ENCODE data around the gene PCDHGC3.
A peak's percentile ranks its signal among the peaks of the same experiment; 100 is the strongest.
"Not testable (repeated sequence)": the region's sequence is repeated elsewhere in the genome, so short reads cannot be mapped to it uniquely, and the experiment has no call there.

PCDHGC3 gene

DNA sequence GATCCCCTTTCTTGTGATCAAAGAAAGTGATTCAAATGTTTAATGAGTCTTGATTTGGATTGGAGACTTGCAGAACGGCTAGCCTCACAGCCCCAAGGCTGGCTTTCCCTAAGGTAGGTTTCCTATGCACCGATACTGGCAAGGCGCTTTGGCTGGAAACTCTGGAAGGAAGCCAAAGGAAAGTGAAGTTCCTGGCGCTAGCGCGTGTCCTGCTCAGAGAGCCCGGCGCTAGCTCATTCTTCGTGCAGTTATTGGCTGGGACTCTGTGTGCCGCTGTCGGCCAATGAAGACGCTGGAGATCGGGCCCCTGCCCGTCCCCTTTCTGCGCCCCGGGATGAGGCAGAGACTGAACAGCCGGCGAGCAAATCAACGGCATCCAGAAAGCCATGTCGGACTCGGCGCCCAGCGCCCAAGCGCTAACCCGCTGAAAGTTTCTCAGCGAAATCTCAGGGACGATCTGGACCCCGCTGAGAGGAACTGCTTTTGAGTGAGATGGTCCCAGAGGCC is at the start of gene PCDHGC3:
Gene PCDHGC3 (plus strand): TSS at position 342 of the 507 bp plus-strand sequence. CDS start 151 bp downstream, at position 493.
- peak; percentile 51 for DNase-seq

DNA sequence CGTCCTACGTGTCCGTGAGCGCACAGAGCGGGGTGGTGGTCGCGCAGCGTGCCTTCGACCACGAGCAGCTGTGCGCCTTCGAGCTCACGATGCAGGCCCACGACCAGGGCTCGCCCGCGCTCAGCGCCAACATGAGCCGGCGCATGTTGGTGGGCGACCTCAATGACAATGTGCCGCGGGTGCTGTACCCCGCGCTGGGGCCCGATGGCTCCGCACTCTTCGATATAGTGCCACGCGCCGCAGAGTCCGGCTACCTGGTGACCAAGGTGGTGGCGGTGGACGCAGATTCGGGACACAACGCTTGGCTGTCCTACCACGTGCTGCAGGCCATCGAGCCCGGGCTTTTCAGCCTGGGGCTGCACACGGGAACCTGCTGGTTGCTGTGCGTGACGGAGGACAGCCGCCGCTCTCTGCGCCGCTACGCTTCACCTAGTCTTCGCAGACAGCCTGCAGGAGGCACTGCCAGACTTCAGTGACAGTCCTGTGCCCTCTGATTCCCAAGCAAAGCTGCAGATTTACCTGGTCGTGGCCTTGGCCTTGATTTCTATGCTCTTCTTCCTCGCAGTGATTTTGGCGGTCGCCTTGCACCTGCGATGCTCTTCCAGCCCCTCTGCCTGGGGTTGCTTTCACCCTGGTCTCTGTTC is 47.9 kb upstream of the PCDHGC3 start:
- DNase-seq = no peak

DNA sequence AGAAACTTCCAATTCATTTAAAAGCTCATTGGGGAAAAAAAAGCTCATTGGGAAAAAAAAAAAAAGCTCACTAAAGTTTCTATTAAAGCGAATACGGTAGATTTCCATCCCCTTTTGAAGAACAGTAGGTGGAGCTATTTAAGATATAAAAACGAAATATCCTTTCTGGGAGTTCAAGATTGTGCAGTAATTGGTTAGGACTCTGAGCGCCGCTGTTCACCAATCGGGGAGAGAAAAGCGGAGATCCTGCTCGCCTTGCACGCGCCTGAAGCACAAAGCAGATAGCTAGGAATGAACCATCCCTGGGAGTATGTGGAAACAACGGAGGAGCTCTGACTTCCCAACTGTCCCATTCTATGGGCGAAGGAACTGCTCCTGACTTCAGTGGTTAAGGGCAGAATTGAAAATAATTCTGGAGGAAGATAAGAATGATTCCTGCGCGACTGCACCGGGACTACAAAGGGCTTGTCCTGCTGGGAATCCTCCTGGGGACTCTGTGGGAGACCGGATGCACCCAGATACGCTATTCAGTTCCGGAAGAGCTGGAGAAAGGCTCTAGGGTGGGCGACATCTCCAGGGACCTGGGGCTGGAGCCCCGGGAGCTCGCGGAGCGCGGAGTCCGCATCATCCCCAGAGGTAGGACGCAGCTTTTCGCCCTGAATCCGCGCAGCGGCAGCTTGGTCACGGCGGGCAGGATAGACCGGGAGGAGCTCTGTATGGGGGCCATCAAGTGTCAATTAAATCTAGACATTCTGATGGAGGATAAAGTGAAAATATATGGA is 45.2 kb upstream of the PCDHGC3 start, which contains the start of gene PCDHGA12:
Gene PCDHGA12 (plus strand): TSS at position 176 of the 782 bp plus-strand sequence. CDS start 253 bp downstream, at position 429.
- peak; percentile 22 for DNase-seq

DNA sequence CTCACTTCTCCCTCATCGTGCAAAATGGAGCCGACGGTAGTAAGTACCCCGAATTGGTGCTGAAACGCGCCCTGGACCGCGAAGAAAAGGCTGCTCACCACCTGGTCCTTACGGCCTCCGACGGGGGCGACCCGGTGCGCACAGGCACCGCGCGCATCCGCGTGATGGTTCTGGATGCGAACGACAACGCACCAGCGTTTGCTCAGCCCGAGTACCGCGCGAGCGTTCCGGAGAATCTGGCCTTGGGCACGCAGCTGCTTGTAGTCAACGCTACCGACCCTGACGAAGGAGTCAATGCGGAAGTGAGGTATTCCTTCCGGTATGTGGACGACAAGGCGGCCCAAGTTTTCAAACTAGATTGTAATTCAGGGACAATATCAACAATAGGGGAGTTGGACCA is 44.5 kb upstream of the PCDHGC3 start:
- no peak for DNase-seq

DNA sequence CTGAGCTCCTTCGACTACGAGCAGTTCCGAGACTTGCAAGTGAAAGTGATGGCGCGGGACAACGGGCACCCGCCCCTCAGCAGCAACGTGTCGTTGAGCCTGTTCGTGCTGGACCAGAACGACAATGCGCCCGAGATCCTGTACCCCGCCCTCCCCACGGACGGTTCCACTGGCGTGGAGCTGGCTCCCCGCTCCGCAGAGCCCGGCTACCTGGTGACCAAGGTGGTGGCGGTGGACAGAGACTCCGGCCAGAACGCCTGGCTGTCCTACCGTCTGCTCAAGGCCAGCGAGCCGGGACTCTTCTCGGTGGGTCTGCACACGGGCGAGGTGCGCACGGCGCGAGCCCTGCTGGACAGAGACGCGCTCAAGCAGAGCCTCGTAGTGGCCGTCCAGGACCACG is 43.5 kb upstream of the PCDHGC3 start:
- DNase-seq = not testable (repeated sequence)

DNA sequence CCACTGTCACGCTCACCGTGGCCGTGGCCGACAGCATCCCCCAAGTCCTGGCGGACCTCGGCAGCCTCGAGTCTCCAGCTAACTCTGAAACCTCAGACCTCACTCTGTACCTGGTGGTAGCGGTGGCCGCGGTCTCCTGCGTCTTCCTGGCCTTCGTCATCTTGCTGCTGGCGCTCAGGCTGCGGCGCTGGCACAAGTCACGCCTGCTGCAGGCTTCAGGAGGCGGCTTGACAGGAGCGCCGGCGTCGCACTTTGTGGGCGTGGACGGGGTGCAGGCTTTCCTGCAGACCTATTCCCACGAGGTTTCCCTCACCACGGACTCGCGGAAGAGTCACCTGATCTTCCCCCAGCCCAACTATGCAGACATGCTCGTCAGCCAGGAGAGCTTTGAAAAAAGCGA is 43.0 kb upstream of the PCDHGC3 start:
- not testable (repeated sequence) for DNase-seq

DNA sequence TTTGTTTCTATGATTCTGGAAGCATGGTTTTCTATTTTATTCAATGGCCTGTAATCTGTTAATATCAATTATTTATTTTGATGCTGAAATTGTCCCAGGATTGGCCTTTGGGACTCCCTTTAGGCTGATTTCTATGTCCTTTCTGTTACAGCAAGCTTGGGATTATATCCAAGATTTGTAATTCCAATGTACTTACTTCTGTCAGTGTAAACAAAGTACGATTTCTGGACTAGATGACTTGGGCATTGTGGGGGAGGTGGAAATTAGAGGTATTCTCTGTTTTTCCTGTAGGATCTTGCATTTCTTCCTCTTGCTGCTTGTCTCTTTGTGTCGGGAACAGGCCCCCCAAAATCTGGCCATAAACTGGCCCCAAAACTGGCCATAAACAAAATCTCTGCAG is 41.8 kb upstream of the PCDHGC3 start:
- DNase-seq = no peak

DNA sequence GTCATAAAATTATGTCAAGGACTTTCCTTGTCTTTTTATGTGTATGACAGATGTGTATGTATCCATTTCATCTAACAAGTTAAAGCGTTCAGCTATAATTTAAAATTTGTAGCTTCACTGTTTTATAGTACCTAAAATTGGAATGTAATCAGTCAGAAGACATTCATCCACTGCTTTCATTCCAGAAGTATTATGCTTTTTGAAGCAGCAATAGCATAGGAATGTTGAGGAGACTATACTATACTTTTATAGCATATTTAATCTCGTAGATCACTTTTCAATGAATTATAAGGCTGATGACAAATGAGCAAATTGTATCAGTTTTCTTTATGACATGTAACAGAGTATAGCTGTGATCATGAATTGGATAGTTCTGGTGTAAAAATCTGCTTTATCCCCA is 38.5 kb upstream of the PCDHGC3 start:
- no peak for DNase-seq

DNA sequence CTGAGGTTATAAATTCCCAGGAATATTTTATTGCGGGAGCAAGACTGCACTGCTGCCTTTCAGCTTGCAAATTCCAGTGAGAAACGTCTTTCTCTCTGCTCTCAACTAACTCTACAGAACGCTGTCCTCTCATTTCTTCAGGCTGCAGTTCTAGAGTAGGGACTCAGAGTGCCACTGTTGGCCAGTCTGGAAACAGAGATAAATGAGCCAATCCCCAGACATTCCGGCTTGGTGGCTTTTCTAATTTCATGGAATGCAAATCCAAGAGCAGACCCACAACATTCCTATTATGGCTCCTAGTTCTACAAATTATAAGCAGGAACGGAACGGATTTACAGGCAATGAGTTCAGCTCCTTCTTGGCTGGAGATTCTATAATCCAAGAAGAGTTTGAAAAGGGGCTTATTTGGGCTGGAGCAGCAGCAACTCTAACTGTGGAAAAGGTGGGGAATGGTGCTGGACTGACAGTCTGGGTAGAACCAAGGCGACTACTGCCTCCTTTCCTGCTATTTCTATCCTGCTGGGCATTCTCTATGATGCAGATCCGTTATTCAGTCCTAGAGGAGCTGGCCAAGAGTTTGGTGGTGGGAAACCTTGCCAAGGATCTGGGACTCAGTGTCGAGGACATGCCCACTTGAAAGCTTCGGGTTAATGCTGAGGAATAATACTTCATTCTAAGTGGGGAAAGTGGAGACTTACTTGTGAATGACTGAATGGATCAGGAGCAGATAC is 36.2 kb upstream of the PCDHGC3 start:
- DNase-seq = no peak

DNA sequence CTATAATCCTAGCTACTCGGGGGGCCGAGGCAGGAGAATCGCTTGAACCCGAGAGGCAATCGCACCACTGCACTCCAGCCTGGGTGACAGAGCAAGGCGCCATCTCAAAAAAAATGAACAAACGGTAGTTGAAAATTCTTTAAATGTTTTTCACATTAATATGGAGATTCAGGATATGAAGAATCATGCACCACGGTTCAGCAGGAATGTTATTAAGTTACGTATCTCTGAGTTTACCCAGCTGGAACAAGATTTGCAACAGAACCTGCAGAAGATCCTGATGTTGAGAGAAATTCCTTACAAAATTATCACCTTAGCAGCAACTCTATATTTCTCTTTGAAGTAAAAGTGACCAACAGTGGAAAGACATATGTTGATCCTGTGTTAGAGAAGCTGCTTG is 35.4 kb upstream of the PCDHGC3 start:
- no peak for DNase-seq

DNA sequence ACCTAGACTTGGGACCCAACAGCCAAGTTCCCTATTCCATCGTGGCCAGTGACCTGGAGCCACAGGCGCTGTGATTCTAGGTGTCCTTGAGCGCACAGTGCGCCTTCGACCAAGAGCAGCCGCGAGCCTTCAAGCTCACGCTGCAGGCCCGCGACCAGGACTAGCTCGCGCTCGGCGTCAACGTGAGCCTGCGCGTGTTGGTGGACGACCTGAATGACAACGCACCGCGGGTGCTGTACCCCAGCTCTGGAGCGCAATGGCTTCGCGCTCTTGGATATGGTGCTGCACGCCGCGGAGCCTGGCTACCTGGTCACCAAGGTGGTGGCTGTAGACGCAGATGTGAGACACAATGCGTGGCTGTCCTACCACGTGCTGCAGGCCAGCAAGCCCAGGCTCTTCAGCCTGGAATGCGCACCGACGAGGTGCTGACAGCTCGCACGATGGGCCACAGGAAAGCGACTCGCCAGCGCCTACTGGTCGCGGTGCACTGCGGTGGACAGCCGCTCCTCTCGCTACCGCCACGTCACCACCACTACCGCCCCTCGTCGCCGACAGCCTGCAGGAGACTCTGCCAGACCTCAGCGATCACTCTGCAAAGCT is 34.1 kb upstream of the PCDHGC3 start:
- no peak for DNase-seq

DNA sequence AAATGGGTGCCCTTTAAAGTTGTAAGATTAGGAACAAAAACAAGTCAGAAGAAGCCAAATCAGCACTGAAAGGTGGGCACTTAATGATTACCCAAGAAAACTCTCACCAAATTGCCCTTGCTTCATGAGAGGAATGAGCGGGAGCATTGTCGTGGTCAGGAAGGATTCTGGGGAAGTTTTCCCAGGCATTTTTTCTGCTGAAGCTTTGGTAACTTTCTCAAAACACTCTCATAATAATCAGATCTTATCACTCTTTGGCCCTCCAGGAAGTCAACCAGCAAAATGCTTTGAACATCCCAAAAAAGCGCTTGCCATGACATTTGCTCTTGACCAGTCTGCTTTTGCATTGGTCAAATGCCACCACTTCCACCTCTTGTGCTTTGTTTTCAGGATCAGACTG is 10.4 kb upstream of the PCDHGC3 start:
- DNase-seq = no peak

DNA sequence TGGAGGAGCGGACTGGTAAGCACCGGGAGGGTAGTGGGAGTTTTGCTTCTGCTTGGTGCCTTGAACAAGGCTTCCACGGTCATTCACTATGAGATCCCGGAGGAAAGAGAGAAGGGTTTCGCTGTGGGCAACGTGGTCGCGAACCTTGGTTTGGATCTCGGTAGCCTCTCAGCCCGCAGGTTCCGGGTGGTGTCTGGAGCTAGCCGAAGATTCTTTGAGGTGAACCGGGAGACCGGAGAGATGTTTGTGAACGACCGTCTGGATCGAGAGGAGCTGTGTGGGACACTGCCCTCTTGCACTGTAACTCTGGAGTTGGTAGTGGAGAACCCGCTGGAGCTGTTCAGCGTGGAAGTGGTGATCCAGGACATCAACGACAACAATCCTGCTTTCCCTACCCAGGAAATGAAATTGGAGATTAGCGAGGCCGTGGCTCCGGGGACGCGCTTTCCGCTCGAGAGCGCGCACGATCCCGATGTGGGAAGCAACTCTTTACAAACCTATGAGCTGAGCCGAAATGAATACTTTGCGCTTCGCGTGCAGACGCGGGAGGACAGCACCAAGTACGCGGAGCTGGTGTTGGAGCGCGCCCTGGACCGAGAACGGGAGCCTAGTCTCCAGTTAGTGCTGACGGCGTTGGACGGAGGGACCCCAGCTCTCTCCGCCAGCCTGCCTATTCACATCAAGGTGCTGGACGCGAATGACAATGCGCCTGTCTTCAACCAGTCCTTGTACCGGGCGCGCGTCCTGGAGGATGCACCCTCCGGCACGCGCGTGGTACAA is 556 bp downstream of the PCDHGC3 start:
- DNase-seq = no peak

DNA sequence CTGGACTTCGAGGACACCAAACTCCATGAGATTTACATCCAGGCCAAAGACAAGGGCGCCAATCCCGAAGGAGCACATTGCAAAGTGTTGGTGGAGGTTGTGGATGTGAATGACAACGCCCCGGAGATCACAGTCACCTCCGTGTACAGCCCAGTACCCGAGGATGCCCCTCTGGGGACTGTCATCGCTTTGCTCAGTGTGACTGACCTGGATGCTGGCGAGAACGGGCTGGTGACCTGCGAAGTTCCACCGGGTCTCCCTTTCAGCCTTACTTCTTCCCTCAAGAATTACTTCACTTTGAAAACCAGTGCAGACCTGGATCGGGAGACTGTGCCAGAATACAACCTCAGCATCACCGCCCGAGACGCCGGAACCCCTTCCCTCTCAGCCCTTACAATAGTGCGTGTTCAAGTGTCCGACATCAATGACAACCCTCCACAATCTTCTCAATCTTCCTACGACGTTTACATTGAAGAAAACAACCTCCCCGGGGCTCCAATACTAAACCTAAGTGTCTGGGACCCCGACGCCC is 1.3 kb downstream of the PCDHGC3 start:
- no peak for DNase-seq

DNA sequence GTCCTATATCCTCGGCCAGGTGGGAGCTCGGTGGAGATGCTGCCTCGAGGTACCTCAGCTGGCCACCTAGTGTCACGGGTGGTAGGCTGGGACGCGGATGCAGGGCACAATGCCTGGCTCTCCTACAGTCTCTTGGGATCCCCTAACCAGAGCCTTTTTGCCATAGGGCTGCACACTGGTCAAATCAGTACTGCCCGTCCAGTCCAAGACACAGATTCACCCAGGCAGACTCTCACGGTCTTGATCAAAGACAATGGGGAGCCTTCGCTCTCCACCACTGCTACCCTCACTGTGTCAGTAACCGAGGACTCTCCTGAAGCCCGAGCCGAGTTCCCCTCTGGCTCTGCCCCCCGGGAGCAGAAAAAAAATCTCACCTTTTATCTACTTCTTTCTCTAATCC is 2.0 kb downstream of the PCDHGC3 start:
- DNase-seq = no peak

DNA sequence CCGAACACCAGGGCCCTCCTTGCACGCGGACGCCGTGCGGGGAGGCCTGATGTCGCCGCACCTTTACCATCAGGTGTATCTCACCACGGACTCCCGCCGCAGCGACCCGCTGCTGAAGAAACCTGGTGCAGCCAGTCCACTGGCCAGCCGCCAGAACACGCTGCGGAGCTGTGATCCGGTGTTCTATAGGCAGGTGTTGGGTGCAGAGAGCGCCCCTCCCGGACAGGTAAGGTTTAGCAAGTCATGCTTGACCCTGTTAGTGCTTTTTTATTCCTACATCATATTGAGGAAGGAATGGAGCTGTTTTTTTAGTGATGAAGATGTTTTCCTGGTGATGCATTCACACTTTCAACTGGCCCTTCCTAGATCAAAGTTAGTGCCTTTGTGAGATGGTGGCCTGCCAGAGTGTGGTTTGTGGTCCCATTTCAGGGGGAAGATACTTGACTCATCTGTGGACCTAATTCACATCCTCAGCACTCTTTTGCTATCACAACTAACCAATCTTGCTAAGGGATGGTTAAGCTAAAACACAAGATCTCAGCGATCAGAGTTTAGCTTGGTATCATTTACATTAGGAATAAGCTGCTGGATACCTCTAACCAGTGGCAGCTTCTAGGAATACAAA is 2.7 kb downstream of the PCDHGC3 start:
- no peak for DNase-seq

DNA sequence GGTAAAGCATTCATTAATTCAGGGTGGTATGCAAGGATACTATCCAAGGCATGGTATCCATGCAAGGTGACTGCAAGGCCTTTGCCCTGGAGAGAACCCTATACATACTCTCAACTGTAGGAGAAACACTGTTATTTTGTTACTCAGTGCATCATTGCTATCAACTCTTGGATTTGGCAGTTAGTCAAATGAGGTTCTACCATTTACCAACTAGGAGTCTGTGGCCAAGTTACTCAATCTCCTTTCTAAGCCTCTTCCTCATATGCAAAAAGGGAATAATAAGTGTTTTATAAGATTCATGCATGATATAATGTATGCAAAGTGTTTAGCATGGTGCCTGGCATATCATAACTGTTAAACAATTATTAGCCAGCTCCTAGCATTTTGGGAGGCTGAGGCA is 4.0 kb downstream of the PCDHGC3 start:
- no peak for DNase-seq

DNA sequence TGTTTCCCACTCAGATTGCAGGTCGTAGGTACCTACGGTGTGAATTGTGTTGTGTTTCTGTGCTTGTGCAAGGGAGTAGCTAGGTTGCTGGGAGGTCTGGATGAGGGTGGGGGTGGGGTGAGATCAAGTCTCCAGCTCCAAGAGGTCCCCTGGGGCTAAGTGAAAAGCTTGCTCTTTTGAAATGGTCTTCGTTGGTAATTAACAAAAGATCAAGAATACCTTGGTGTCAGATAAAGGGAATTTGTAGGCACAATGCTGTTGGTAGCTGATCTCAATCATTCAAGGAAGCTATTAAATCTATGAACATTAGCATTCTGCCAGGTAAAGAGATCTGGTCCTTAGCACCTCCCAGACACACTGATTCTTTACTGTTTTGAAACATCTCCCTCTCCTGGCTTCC is 8.1 kb downstream of the PCDHGC3 start:
- no peak for DNase-seq

DNA sequence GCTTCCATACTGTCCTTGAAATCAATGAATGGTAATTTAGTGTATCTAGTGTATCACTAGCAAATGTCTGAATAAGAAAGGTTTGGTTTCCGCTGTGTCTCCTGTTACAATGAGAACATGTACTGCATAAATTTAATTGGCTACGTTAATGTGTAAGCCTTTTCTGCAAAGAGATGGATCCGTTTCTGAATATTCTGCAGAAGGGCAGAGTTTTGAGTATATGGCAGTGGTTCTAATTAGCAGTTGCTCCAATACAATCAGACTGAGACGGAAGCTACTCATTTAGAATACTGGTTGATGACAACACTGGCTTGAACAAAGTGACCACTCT is 8.5 kb downstream of the PCDHGC3 start:
- DNase-seq = no peak

DNA sequence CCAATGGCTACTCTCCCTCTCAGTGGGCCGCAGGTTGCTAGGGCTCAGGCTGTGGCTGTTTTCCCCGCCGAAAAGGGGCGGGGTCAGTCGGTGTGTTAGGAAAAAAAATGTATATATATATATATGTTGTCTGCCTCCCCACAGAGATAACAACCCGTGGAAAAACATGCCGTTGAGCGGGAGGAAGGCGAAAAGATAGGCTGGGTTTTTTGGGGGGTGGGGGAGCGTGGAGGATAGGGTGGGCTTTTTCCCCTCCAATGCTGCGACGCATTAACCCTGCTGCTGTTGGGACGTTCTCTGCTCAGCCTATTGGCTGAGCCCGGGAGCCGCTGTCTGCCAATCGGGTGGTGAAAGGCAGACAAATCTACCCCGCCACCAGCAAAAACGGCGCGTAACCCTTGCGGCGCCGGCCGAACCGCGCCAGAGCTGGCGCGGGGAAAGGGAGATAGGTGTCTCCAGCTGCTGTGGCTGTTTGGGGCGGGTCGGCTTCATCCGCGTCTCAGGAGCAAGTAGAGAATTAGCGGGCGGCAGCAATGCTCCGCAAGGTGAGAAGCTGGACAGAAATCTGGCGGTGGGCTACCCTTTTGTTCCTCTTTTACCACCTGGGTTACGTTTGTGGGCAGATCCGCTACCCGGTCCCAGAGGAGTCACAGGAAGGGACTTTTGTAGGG is 9.0 kb downstream of the PCDHGC3 start, which contains the start of gene PCDHGC4:
Gene PCDHGC4 (plus strand): TSS at position 390 of the 671 bp plus-strand sequence. CDS start 144 bp downstream, at position 534.
- no peak for DNase-seq

Data from stimulated activated CD4-positive, alpha-beta T cell treated with anti-CD3 and anti-CD28 coated beads, Interleukin-4, amount 100 ng/mL, for 1 hour (primary cell).